HEK293T (cell line): Measurements from ENCODE around the gene PPP1R3A.

Experiments used
- BHLHE40 ChIP-seq: fragments of 450-650 bp; IDR thresholded peaks from 2 replicates; pipeline ENCODE4 v1.6.1; 2016; ENCODE audit warnings: mild to moderate bottlenecking, moderate library complexity, borderline replicate concordance
- ELF4 ChIP-seq: fragments of 450-650 bp; IDR thresholded peaks from 2 replicates; pipeline ENCODE4 v1.6.1; 2017; ENCODE audit warnings: antibody characterized with exemption
- FOXM1 ChIP-seq: fragments of 450-650 bp; IDR thresholded peaks from 2 replicates; pipeline ENCODE4 v1.6.1; 2017; ENCODE audit warnings: mild to moderate bottlenecking, borderline replicate concordance
- HDGF ChIP-seq: fragments of 450-650 bp; IDR thresholded peaks from 2 replicates; pipeline ENCODE4 v1.6.1; 2017; ENCODE audit warnings: antibody characterized with exemption, borderline replicate concordance
- L3MBTL2 ChIP-seq: fragments of 450-650 bp; conservative IDR thresholded peaks from 2 replicates; pipeline ENCODE4 v1.6.1; 2016; ENCODE audit warnings: mild to moderate bottlenecking
- LEF1 ChIP-seq: fragments of 450-650 bp; IDR thresholded peaks from 2 replicates; pipeline ENCODE4 v1.6.1; 2017; ENCODE audit warnings: mild to moderate bottlenecking, borderline replicate concordance
- PKNOX1 ChIP-seq: fragments of 450-650 bp; IDR thresholded peaks from 2 replicates; pipeline ENCODE4 v1.6.1; 2016
- SP1 ChIP-seq: fragments of 450-650 bp; IDR thresholded peaks from 2 replicates; pipeline ENCODE4 v1.6.1; 2017
- TARDBP ChIP-seq: fragments of 450-650 bp; IDR thresholded peaks from 2 replicates; pipeline ENCODE4 v1.6.1; 2016
- ZNF384 ChIP-seq: fragments of 450-650 bp; IDR thresholded peaks from 2 replicates; pipeline ENCODE4 v1.6.1; 2016

DNA sequence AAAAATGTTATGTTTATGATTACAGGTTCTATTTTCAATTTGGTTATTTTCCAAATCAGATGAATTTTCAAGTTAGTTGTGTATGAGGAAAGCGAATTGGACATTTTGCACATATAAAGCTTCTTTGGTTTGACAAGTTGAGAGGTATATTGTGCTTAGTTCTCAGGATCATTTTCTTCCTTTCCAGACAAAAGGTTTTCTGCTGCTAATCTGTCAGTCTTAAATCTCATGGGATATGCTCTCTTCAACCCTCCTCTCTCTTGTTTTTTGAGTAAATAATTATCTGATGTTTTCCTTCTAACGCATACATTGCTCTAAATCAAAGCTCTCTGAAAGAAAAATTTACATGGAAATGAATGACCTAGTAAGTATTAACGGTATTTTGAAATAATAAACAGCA, 77.9 kb downstream of the PPP1R3A start:
- TF ChIP-seq SP1 (no peak), ELF4 (no peak), L3MBTL2 (no peak), ZNF384 (no peak), LEF1 (no peak), TARDBP (no peak), FOXM1 (no peak), BHLHE40 (no peak), PKNOX1 (no peak), HDGF (no peak)
